ENCODE data around the gene ZDHHC20. TPM values are rescaled to one million over a fixed set of nuclear protein-coding genes. Genes with fewer than 3 reads are reported as not detected.

Gene ZDHHC20
- total RNA-seq, 1 donor from 2014 or later = 54.8 TPM

DNA sequence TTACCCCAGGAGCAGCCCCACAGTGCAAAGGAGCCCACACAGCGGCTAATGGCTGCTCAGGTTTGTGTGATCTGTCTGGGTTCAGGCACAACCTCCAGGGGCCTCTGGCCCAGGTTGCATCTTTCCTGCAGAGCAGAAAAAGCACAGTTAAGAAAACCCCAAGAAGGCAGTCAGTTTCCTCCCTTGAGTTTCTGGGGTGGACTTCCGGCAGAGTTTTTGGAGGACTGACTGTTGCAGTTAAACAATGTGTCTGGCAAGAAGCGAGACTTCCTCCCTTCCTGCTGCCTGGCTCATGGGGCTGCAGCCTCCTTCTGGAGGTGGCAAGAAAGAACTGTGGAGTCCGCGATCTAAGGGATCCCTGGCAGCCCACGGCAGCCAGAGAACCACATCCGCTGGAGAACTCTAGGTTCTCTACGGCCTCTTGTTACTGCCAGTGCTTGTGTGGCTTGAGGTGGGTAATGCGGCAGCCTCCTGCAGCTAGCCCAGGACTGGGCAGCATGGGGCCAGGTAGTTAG, 114.4 kb downstream of the ZDHHC20 start:
- no peak for FAIRE-seq
- Histone ChIP-seq H3K36me3 (ENCODE audit: control insufficient read depth, insufficient read depth, low read length) (no peaks in the 10 kb centered on the region), H3K27me3 (ENCODE audit: control insufficient read depth, insufficient read depth, low read length) (no peaks in the 10 kb centered on the region), H3K4me3 (ENCODE audit: low read depth, low read length) (no peak overlapping the region)
- TF ChIP-seq, protein P1, sequence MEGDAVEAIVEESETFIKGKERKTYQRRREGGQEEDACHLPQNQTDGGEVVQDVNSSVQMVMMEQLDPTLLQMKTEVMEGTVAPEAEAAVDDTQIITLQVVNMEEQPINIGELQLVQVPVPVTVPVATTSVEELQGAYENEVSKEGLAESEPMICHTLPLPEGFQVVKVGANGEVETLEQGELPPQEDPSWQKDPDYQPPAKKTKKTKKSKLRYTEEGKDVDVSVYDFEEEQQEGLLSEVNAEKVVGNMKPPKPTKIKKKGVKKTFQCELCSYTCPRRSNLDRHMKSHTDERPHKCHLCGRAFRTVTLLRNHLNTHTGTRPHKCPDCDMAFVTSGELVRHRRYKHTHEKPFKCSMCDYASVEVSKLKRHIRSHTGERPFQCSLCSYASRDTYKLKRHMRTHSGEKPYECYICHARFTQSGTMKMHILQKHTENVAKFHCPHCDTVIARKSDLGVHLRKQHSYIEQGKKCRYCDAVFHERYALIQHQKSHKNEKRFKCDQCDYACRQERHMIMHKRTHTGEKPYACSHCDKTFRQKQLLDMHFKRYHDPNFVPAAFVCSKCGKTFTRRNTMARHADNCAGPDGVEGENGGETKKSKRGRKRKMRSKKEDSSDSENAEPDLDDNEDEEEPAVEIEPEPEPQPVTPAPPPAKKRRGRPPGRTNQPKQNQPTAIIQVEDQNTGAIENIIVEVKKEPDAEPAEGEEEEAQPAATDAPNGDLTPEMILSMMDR (IDR thresholded peaks at IDR 0.05; ENCODE audit: insufficient read depth, low read length, severe bottlenecking) = no peak
- no peak for DNase-seq (ENCODE audit: low read depth)

DNA sequence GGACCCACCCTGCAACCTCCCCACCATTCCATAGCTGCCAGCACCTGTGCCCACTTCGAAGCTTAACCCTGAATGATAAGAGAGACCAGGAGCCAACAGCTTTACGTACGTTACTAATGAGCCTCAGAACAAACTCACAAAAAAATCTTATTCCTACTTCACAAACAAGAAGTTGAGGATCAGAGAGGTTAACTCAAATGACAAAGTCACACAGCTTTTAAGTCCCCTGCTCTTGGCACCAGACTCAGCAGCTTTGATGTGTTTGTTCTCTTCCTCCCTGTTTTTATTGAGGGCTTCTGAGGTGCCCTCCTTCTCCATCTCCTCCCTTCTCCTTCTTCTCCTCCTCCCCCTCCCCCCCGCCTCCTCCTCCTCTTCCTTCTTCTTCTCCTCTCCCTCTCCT, 115.4 kb downstream of the ZDHHC20 start:
- H3K36me3 ChIP-seq (ENCODE audit: control insufficient read depth, insufficient read depth, low read length) = no peaks in the 10 kb centered on the region
- TF ChIP-seq, protein P1 (IDR thresholded peaks at IDR 0.05; ENCODE audit: insufficient read depth, low read length, severe bottlenecking) = no peak
- FAIRE-seq (no peak), DNase-seq (ENCODE audit: low read depth) (no peak)
- no peaks in the 10 kb centered on the region for H3K27me3 ChIP-seq (ENCODE audit: control insufficient read depth, insufficient read depth, low read length)
- H3K4me3 ChIP-seq (ENCODE audit: low read depth, low read length) = no peak overlapping the region

DNA sequence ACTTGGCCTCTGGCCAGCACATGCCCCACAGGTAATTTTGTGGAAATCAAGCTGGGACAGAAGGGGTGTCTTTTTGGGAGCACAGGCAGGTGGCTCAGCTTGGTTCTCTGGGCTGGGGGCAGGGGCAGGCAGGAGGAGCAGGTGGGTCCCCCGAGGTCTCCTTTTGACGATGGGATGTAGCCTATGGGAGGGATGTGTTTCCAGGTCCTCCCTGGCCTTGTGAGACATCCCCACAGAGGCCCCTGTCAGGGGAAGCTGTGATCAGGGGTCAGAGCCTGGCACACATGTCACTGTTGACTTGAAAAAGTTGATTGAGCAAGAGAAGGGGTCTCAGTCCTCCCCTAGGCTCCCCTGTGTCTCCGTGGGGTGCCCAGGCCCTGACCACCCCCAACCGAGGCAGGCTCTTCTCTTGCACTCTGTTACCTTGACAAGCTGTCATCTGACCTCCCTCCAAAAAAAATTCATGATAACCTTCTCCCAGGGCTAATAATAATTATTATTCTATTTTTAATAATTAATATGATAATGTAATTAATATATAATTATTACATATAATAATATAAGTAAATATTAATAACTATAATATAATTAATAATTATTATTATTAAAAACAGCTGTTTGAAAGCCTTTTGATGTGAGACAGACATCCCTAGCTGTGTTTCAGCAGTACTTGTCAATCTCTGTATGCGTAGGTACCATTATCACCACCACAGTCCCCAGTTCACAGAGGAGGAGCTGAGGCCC, 116.2 kb downstream of the ZDHHC20 start:
- Histone ChIP-seq H3K27me3 (ENCODE audit: control insufficient read depth, insufficient read depth, low read length) (no peaks in the 10 kb centered on the region), H3K36me3 (ENCODE audit: control insufficient read depth, insufficient read depth, low read length) (no peaks in the 10 kb centered on the region), H3K4me3 (ENCODE audit: low read depth, low read length) (no peak overlapping the region)
- no peak for FAIRE-seq
- no peak for DNase-seq (ENCODE audit: low read depth)
- TF ChIP-seq, protein P1 (IDR thresholded peaks at IDR 0.05; ENCODE audit: insufficient read depth, low read length, severe bottlenecking) = no peak

DNA sequence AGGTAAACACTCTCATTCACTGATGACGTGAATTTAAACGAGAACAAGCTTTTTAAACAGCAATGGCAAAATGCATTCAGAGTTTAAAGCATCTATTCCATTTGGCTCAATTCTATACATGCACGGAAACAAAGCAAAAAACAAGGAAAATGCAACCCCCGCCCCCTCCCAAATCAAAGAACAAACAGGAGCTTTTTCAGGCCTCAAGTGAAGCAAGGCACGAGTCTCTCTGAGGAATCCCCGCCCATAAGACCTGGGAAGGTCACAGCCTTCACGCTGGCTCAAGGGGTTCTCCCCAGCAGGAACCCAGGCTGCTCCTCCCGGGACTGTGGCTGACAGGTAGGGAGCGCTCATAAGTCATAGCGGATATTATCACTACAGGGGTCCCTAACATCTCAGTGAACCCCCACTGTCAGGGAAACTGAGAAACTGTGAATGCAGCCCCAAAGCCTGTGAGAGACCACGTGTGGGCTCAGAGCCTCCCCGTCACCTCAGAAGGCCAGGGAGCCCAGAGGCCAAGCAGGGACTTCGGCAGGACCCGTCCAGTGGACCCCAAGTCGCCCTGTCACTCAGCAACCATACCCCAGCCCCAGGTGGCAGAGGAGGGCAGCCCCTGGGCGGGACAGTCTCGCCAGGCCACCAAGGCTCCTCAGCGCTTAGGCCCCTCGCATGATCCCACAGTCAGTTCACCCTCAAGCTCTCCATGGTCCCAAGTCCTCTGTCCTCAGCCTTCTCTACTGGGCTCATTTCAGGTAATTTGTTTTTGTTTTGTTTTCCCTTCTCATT, 117.3 kb downstream of the ZDHHC20 start:
- DNase-seq (ENCODE audit: low read depth) = no peak
- TF ChIP-seq, protein P1 (IDR thresholded peaks at IDR 0.05; ENCODE audit: insufficient read depth, low read length, severe bottlenecking) = no peak
- no peaks in the 10 kb centered on the region for H3K36me3 ChIP-seq (ENCODE audit: control insufficient read depth, insufficient read depth, low read length)
- no peak overlapping the region for H3K4me3 ChIP-seq (ENCODE audit: low read depth, low read length)
- no peaks in the 10 kb centered on the region for H3K27me3 ChIP-seq (ENCODE audit: control insufficient read depth, insufficient read depth, low read length)
- no peak for FAIRE-seq

DNA sequence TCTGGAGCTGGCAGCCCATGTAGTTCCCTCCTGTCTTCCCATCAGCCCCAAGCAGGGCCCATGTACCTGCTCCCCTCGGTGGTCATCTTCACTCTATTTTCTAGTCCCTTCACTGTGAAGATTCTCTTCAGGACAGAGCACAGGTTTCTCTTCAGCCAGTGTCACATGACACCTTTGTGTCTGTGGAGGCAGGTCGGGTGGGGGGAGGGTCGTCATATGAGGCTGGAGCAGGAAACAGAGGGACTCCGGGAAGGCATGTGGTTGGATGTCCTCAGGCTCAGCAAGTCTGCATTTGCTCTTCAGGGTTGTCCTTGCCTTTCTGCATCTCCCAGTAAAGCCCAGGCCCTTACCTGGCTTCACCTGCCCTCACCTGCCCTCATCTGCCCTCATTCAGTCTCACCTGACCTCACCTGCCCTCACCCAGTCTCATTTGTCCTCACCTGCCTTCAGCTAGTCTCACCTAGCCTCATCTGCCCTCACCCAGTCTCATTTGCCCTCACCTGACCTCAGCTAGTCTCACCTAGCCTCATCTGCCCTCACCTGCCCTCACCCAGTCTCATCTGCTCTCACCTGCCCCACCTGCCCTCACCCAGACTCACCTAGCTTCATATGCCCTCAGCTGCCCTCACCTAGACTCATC, 120.3 kb downstream of the ZDHHC20 start:
- Histone ChIP-seq H3K27me3 (ENCODE audit: control insufficient read depth, insufficient read depth, low read length) (no peaks in the 10 kb centered on the region), H3K4me3 (ENCODE audit: low read depth, low read length) (no peak overlapping the region), H3K36me3 (ENCODE audit: control insufficient read depth, insufficient read depth, low read length) (no peaks in the 10 kb centered on the region)
- DNase-seq (ENCODE audit: low read depth) (no peak), FAIRE-seq (no peak)
- TF ChIP-seq, protein P1 (IDR thresholded peaks at IDR 0.05; ENCODE audit: insufficient read depth, low read length, severe bottlenecking) = no peak

All from bronchial epithelial cell (primary cell).